Caco-2 (cell line): Measurements from ENCODE around the gene DGKI. TPM values are rescaled to one million over a fixed set of nuclear protein-coding genes. Genes with fewer than 3 reads are reported as not detected.

Experiments
- Bru-seq: library from RNA; stranded (reverse); fragments of 400-500 nt; gene quantifications from one replicate; lab custom pipeline; 2021; lab: Mats Ljungman, UMichigan
- BruChase-seq, 2 experiments: library from RNA; stranded (reverse); fragments of 400-500 nt; gene quantifications; one replicate each; lab custom pipeline; 2021; lab: Mats Ljungman, UMichigan
- BruUV-seq: library from RNA; stranded (reverse); fragments of 400-500 nt; replicated peaks from 2 replicates; lab custom pipeline; 2021; lab: Mats Ljungman, UMichigan
- CTCF ChIA-PET: fragments of 300-600 bp; sonication (Branson Sonifier 250); formaldehyde crosslinking; loops from one replicate; lab custom pipeline; 2022; ENCODE audit warnings: antibody characterized with exemption; lab: Charles Lee
- POLR2A ChIA-PET: fragments of 300-600 bp; sonication (Branson Sonifier 250); formaldehyde crosslinking; loops from one replicate; lab custom pipeline; 2022; ENCODE audit warnings: antibody characterized with exemption; lab: Charles Lee
- DNase-seq, 2 experiments: peaks; one replicate each; pipeline versions ENCODE4 v3.0.0 to v3.0.0-alpha.2; 2020 to 2022
- H3K27me3 ChIP-seq: replicated peaks from 2 replicates; pipeline ENCODE4 v1.6.0; 2011; ENCODE audit warnings: low read length; ENCODE audit not compliant: control insufficient read depth, insufficient read depth
- H3K36me3 ChIP-seq: 2 replicates; pipeline ENCODE4 v1.5.1; 2011; ENCODE audit warnings: low read length; ENCODE audit not compliant: control insufficient read depth, insufficient read depth
- H3K4me1 ChIP-seq: fragments of 250-450 bp; sonication (Bioruptor Pico); 2 replicates; pipeline ENCODE4 v1.5.1; 2020; ENCODE audit warnings: mild to moderate bottlenecking
- H3K4me3 ChIP-seq: 2 replicates; pipeline ENCODE4 v1.5.1; 2011; ENCODE audit warnings: low read depth, mild to moderate bottlenecking, control low read depth, low read length
- H3K9me3 ChIP-seq: fragments of 250-450 bp; sonication (Bioruptor Pico); 2 replicates; pipeline ENCODE4 v1.5.1; 2020; ENCODE audit warnings: mild to moderate bottlenecking, moderate library complexity
- H3K27ac Mint-ChIP-seq: one replicate; pipeline ENCODE4 v1.8.0; 2022; ENCODE audit warnings: mixed read lengths; ENCODE audit not compliant: unreplicated experiment
- H3K27me3 Mint-ChIP-seq: one replicate; pipeline ENCODE4 v1.8.0; 2022; ENCODE audit warnings: mixed read lengths; ENCODE audit not compliant: insufficient read depth, unreplicated experiment
- H3K36me3 Mint-ChIP-seq: one replicate; pipeline ENCODE4 v1.8.0; 2022; ENCODE audit warnings: mild to moderate bottlenecking, mixed read lengths; ENCODE audit not compliant: insufficient read depth, unreplicated experiment
- H3K4me1 Mint-ChIP-seq: one replicate; pipeline ENCODE4 v1.8.0; 2022; ENCODE audit warnings: low read depth, mixed read lengths; ENCODE audit not compliant: unreplicated experiment
- H3K4me3 Mint-ChIP-seq: one replicate; pipeline ENCODE4 v1.8.0; 2022; ENCODE audit warnings: mild to moderate bottlenecking, moderate library complexity, mixed read lengths; ENCODE audit not compliant: unreplicated experiment
- H3K9me3 Mint-ChIP-seq: one replicate; pipeline ENCODE4 v1.8.0; 2022; ENCODE audit warnings: mixed read lengths; ENCODE audit not compliant: unreplicated experiment
- intact Hi-C: fragments of 100-400 bp; cut with micrococcal nuclease; formaldehyde crosslinking; loops from one replicate; pipeline ENCODE4 v1.10.0; 2022; ENCODE audit not compliant: unreplicated experiment
- long read RNA-seq: library from polyadenylated mRNA; stranded (forward); transcript quantifications from one replicate; pipeline ENCODE4 v2.0.0, GENCODE V29; 2022
- total RNA-seq: library from RNA; stranded (reverse); gene quantifications from 2 replicates; pipeline ENCODE4 v1.2.3, GENCODE V29; 2022
- TF ChIP-seq, protein P1 (sequence below), 2 experiments: fragments of 200-600 bp in 1 of 2; IDR thresholded peaks; 1 replicate in 1 of 2; 2 replicates in 1 of 2; pipeline versions ENCODE4 v1.5.1 to v1.8.0; 2011 to 2022; ENCODE audit warnings: antibody characterized with exemption in 1 of 2, control low read depth in 1 of 2, inconsistent platforms in 1 of 2, low read depth in 1 of 2, low read length in 1 of 2, mild to moderate bottlenecking in 1 of 2, moderate library complexity in 1 of 2; ENCODE audit not compliant: insufficient read depth in 1 of 2, severe bottlenecking in 1 of 2, unreplicated experiment in 1 of 2

Gene DGKI
- total RNA-seq = 0.77 and 0.84 TPM in 2 replicates
- Bru-seq, nascent RNA = percentile 37 among the genes with signal in this experiment
- BruChase-seq, experiment 1, labeled RNA remaining after a 2-hour chase = percentile 42 among the genes with signal in this experiment
- percentile 34 among the genes with signal in this experiment for BruChase-seq, experiment 2, labeled RNA remaining after a 6-hour chase
- long read RNA-seq = 0 reads

DNA sequence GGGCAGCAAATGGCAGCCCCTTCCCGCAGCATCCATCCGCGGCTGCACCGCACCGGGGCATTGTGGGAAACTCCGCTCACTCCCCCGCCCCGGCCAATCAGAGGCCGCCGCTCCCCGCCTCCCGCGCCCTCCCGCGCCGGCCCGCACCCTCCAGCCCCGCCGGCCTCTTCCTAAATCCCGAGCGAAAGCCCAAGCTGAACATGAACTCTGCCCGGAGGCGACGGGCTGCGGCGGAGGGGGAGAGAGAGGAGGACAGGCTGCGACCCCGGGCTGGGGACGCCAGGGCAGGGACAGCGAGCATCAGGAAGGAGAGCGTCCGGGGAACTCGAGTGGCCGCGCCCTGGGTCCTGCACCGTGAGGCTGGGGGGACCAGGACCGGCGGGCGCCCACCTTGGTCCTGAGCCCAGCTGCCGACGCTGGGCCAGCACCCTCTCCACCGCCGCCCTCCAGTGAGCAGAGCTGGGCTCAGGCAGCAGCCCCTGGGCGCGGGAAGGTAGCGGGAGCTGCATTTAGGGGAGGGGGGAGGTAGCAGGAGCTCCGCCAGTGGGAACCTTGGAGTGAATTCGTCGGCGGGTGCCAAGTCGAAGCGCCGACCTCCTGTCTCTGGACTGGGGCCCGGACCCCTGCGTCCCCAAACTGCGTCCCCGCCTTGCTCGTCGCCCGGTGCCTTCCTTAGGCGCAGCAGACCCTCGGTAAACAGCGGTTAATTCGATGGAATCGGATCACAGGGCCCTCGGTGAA lies at the start of gene DGKI:
TSS of gene DGKI (minus strand) at position 148 of the 741 bp plus-strand sequence.
- Histone ChIP-seq H3K36me3 (no peaks in the 10 kb centered on the region), H3K9me3 (no peaks in the 10 kb centered on the region), H3K4me1 (no peaks in the 10 kb centered on the region), H3K4me3 (no peak within 1 kb of the TSS), H3K27me3 (no peaks in the 10 kb centered on the region)
- no peaks in the 10 kb centered on the region for H3K4me1 Mint-ChIP-seq
- H3K9me3 Mint-ChIP-seq = no peaks in the 10 kb centered on the region
- CTCF ChIA-PET = no interaction called here
- H3K4me3 Mint-ChIP-seq = no peak within 1 kb of the TSS
- no TSS peak for BruUV-seq
- no peaks in the 10 kb centered on the region for H3K27me3 Mint-ChIP-seq
- intact Hi-C loops = no loop called here
- POLR2A ChIA-PET = no interaction called here
- H3K36me3 Mint-ChIP-seq = peaks cover 6% of the 10 kb centered on the region
- TF ChIP-seq, protein P1, sequence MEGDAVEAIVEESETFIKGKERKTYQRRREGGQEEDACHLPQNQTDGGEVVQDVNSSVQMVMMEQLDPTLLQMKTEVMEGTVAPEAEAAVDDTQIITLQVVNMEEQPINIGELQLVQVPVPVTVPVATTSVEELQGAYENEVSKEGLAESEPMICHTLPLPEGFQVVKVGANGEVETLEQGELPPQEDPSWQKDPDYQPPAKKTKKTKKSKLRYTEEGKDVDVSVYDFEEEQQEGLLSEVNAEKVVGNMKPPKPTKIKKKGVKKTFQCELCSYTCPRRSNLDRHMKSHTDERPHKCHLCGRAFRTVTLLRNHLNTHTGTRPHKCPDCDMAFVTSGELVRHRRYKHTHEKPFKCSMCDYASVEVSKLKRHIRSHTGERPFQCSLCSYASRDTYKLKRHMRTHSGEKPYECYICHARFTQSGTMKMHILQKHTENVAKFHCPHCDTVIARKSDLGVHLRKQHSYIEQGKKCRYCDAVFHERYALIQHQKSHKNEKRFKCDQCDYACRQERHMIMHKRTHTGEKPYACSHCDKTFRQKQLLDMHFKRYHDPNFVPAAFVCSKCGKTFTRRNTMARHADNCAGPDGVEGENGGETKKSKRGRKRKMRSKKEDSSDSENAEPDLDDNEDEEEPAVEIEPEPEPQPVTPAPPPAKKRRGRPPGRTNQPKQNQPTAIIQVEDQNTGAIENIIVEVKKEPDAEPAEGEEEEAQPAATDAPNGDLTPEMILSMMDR (IDR thresholded peaks at IDR 0.05; ENCODE audit: insufficient read depth in 1 of 2, low read depth in 1 of 2, low read length in 1 of 2, severe bottlenecking in 1 of 2, unreplicated experiment in 1 of 2) = no peak
- H3K27ac Mint-ChIP-seq = no peak within 1 kb of the TSS
- no peak for DNase-seq

DNA sequence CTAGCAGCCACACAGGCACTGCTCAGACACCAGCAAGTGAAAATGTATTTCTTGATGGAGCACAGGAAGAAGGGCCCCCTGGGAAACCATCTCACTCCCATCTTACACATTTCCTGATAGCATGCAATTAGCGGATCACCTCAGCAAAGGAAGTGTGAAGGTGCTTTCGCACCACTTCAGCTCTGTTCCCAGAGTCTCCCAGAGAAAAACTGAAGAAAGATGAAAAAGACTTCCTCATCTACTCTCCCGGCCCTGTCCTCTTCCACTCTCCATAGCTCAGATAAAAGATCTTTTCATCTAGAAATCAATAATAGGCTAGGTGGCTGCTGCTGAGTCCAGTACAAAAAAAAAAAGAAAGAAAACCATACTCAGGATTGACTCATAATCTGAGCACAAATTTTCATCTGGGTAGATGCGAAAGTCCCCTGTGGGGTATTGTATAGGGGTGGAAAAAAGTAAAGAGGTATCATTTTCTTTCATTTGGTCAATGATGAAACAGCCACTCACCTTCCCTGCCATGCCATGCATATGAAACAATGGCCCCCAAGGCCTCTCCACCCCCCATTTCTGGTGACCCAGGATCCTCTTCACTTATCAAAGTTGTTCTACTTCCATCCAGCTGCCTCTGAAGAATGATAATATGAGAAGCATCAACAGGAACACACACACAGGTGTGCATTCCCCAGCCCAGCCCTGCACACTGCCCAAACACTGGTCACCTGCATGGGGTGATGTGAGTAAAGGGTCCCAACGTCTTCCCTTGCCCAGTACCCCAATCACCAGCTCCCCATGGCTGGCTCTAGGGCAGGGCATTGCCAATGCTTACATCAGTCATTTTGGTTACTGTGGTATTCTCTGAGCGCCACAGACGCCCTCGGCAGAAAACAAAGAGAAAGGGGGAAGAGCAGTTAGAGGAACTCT lies 48.8 kb upstream of the DGKI start:
- peaks cover 31% of the 10 kb centered on the region for H3K4me1 Mint-ChIP-seq
- H3K4me3 Mint-ChIP-seq = no peak overlapping the region
- no peaks in the 10 kb centered on the region for H3K27me3 ChIP-seq
- no peaks in the 10 kb centered on the region for H3K27me3 Mint-ChIP-seq
- peaks cover 85% of the 10 kb centered on the region for H3K36me3 Mint-ChIP-seq
- H3K9me3 Mint-ChIP-seq = no peaks in the 10 kb centered on the region
- ChIA-PET POLR2A (no interaction called here), CTCF (interaction anchor here (0.7 kb wide), 1 partner anchor 1558 kb away, joined by 3 read pairs; no protein-coding TSS in a partner anchor)
- H3K9me3 ChIP-seq = no peaks in the 10 kb centered on the region
- no peak overlapping the region for H3K27ac Mint-ChIP-seq
- TF ChIP-seq, protein P1 (IDR thresholded peaks at IDR 0.05; ENCODE audit: insufficient read depth in 1 of 2, low read depth in 1 of 2, low read length in 1 of 2, severe bottlenecking in 1 of 2, unreplicated experiment in 1 of 2) = no peak
- no peak overlapping the region for H3K4me3 ChIP-seq
- DNase-seq = no peak
- no TSS peak for BruUV-seq
- H3K4me1 ChIP-seq = peaks cover 31% of the 10 kb centered on the region
- no peaks in the 10 kb centered on the region; the same call in 1 of the 2 replicates for H3K36me3 ChIP-seq
- intact Hi-C loops = no loop called here
